ENCODE measurements around the gene VARS2.

DNA sequence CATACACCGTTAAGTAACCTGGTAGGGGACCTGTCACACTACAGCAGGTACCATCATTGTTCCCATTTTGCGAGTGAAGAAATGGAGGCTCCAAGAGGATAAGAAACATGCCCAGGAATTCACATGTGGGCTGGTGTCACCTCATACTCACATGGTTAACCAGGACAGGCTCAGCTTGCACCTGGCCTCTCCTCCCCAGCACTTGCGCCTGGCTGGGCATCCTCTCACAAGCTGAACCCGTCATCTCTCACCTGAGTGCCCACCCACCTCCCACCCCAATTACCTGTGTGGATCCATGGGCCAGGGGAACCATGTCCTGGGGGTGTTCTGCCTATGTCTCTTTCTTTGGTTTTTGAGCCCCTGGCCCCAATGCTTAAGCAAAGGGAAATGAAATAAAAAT is 16.5 kb downstream of the VARS2 start:
- TF ChIP-seq, protein P1, sequence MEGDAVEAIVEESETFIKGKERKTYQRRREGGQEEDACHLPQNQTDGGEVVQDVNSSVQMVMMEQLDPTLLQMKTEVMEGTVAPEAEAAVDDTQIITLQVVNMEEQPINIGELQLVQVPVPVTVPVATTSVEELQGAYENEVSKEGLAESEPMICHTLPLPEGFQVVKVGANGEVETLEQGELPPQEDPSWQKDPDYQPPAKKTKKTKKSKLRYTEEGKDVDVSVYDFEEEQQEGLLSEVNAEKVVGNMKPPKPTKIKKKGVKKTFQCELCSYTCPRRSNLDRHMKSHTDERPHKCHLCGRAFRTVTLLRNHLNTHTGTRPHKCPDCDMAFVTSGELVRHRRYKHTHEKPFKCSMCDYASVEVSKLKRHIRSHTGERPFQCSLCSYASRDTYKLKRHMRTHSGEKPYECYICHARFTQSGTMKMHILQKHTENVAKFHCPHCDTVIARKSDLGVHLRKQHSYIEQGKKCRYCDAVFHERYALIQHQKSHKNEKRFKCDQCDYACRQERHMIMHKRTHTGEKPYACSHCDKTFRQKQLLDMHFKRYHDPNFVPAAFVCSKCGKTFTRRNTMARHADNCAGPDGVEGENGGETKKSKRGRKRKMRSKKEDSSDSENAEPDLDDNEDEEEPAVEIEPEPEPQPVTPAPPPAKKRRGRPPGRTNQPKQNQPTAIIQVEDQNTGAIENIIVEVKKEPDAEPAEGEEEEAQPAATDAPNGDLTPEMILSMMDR (IDR thresholded peaks at IDR 0.05): no peak
- no peak for TF ChIP-seq POLR2A (IDR thresholded peaks at IDR 0.05)
